ENCODE measurements around the gene CD33. TPM values are rescaled to one million over a fixed set of nuclear protein-coding genes. Genes with fewer than 3 reads are reported as not detected.
"Not testable (repeated sequence)": the region's sequence is repeated elsewhere in the genome, so short reads cannot be mapped to it uniquely, and the experiment has no call there.

Gene CD33
- total RNA-seq, 2 donors from 2014 or later = 1.9 to 2.5 TPM

DNA sequence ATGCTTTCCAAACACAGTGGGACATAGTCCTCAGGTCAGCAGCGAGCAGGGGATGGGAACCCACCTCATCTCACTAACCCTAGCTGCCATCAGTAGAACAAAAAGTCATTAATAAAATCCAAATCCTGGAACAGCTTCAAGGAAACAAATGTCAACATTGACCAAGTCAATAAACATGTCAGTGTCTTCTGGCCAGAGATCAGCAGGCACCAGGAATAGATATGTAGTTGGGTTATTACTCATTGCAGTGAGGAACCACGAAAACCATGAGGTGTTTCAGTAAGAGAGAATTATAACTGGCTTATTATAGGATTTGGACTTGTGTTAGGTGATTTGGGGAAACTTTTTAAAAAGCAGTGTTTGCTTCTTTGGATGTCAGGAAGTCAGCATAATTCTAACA lies 17.1 kb upstream of the CD33 start:
- no peak overlapping the region for H3K4me3 ChIP-seq
- WGBS = 32% methylated on average over 2 of the region's 2 CpGs
- intact Hi-C loops (cut with DNase I) = no loop called here
- DNase-seq (ENCODE audit: low spot score) = peak; percentile 49
- no peak overlapping the region for H3K27ac ChIP-seq
- TF ChIP-seq POLR2A (IDR thresholded peaks at IDR 0.05) = no peak
- TF ChIP-seq POLR2AphosphoS5 (IDR thresholded peaks at IDR 0.05) = peak; percentile 83
- H3K4me1 ChIP-seq (replicated peaks) = no peaks in the 10 kb centered on the region
- H3K36me3 ChIP-seq = no peaks in the 10 kb centered on the region
- H3K27me3 ChIP-seq (replicated peaks; ENCODE audit: insufficient read depth) = no peaks in the 10 kb centered on the region
- H3K9me3 ChIP-seq = no peaks in the 10 kb centered on the region

DNA sequence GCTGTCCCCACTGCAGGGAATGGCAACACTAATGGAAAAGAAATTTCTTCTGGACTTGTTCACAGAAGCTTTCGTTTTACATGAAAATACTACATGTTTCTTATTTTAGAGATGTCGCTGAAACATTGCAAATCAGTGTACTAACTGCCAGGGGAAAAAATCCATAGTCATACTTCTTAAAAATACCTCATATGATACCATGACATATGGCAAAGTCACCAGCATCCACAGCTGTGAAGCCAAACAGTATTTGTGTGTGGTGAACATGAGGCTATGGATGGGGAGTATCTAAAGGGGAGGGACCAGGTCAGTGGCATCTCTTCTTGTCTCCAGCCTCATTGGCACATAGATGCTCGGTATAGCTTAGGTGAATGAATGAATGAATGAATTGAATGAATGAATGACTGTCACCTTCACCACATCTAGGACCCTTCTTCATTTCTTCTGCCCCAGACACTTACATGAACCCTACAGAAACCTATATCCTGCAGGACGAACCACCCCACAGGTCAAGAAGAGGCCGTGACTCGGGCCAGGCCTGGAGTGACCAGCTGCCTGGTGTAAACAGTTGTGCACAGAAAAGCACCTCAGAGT lies 14.6 kb upstream of the CD33 start:
- no peak overlapping the region for H3K27ac ChIP-seq
- H3K9me3 ChIP-seq = no peaks in the 10 kb centered on the region
- 89% methylated on average over 6 of the region's 6 CpGs for WGBS
- no peaks in the 10 kb centered on the region for H3K36me3 ChIP-seq
- TF ChIP-seq POLR2A (IDR thresholded peaks at IDR 0.05) (no peak), POLR2AphosphoS5 (IDR thresholded peaks at IDR 0.05) (no peak)
- TF ChIP-seq, protein P1, sequence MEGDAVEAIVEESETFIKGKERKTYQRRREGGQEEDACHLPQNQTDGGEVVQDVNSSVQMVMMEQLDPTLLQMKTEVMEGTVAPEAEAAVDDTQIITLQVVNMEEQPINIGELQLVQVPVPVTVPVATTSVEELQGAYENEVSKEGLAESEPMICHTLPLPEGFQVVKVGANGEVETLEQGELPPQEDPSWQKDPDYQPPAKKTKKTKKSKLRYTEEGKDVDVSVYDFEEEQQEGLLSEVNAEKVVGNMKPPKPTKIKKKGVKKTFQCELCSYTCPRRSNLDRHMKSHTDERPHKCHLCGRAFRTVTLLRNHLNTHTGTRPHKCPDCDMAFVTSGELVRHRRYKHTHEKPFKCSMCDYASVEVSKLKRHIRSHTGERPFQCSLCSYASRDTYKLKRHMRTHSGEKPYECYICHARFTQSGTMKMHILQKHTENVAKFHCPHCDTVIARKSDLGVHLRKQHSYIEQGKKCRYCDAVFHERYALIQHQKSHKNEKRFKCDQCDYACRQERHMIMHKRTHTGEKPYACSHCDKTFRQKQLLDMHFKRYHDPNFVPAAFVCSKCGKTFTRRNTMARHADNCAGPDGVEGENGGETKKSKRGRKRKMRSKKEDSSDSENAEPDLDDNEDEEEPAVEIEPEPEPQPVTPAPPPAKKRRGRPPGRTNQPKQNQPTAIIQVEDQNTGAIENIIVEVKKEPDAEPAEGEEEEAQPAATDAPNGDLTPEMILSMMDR (IDR thresholded peaks at IDR 0.05) = no peak
- H3K4me3 ChIP-seq = no peak overlapping the region
- no peaks in the 10 kb centered on the region for H3K4me1 ChIP-seq (replicated peaks)
- DNase-seq (ENCODE audit: low spot score) = no peak
- intact Hi-C loops (cut with DNase I) = no loop called here
- no peaks in the 10 kb centered on the region for H3K27me3 ChIP-seq (replicated peaks; ENCODE audit: insufficient read depth)

DNA sequence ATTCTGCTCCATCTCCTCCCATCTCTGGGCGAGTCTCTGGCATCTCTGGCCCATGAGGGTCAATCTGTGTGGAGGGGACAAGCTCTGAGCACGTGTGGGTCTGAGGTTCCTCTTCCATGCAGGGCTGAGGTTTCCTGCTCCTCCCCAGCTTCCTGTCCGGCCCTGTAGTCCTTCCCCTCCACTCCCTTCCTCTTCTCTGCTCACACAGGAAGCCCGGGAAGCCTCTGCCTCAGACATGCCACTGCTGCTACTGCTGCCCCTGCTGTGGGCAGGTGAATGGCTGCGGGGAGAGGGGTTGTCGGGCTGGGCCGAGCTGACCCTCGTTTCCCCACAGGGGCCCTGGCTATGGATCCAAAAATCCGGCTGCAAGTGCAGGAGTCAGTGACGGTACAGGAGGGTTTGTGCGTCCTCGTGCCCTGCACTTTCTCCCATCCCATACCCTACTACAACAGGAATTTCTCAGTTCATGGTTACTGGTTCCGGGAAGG lies 14.0 kb upstream of the CD33 start:
- H3K4me1 ChIP-seq (replicated peaks); H3K27ac ChIP-seq; H3K9me3 ChIP-seq; H3K36me3 ChIP-seq; DNase-seq (ENCODE audit: low spot score); H3K4me3 ChIP-seq; H3K27me3 ChIP-seq (replicated peaks; ENCODE audit: insufficient read depth); intact Hi-C loops (cut with DNase I): not testable (repeated sequence)
- 52% methylated on average over 13 of the region's 13 CpGs for whole genome bisulfite sequencing

DNA sequence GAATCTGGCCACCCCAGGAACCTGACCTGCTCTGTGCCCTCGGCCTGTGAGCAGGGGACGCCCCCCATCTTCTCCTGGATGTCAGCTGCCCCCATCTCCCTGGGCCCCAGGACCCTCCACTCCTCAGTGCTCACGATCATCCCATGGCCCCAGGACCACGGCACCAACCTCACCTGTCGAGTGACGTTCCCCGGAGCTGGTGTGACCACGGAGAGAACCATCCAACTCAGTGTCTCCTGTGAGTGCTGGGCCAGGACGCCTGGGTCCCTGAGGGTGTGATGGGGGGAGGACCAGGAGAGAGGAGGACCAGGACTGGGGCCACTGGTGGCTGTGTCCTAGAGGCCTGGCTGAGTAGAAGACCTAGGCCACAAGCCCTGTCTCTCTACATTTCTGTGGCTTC lies 13.0 kb upstream of the CD33 start:
- Histone ChIP-seq H3K27me3 (replicated peaks; ENCODE audit: insufficient read depth) (no peaks in the 10 kb centered on the region), H3K4me1 (replicated peaks) (no peaks in the 10 kb centered on the region), H3K4me3 (no peak overlapping the region), H3K9me3 (no peaks in the 10 kb centered on the region), H3K36me3 (no peaks in the 10 kb centered on the region), H3K27ac (no peak overlapping the region)
- intact Hi-C loops (cut with DNase I) = no loop called here
- no peak for DNase-seq (ENCODE audit: low spot score)
- TF ChIP-seq POLR2A (IDR thresholded peaks at IDR 0.05) = no peak
- TF ChIP-seq POLR2AphosphoS5 (IDR thresholded peaks at IDR 0.05) = no peak
- TF ChIP-seq, protein P1 (IDR thresholded peaks at IDR 0.05) = no peak
- 94% methylated on average over 8 of the region's 9 CpGs for WGBS

DNA sequence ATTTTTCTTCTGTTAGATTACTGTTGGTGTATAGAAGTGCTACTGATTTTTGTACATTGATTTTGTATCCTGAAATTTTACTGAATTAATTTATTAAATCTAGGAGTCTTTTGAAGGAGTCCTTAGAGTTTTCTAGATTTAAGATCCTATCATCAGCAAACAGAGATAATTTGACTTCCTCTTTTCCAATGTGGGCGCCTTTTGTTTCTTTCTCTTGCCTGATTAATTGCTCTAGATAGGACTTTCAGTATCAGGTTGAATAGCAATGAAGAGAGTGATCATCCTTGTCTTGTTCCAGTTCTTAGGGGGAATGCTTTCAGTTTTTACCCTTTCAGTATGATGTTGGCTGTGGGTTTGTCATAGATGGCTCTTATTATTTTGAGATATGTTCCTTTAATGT lies 5.6 kb upstream of the CD33 start:
- intact Hi-C loops (cut with DNase I) = no loop called here
- Histone ChIP-seq H3K4me1 (replicated peaks) (no peaks in the 10 kb centered on the region), H3K27ac (no peak overlapping the region), H3K27me3 (replicated peaks; ENCODE audit: insufficient read depth) (no peaks in the 10 kb centered on the region), H3K4me3 (no peak overlapping the region), H3K9me3 (no peaks in the 10 kb centered on the region), H3K36me3 (no peaks in the 10 kb centered on the region)
- no peak for DNase-seq (ENCODE audit: low spot score)
- TF ChIP-seq POLR2A (IDR thresholded peaks at IDR 0.05) = no peak
- TF ChIP-seq POLR2AphosphoS5 (IDR thresholded peaks at IDR 0.05) = no peak
- TF ChIP-seq, protein P1 (IDR thresholded peaks at IDR 0.05) = no peak
- 71% methylated on average over 1 of the region's 1 CpG for WGBS

DNA sequence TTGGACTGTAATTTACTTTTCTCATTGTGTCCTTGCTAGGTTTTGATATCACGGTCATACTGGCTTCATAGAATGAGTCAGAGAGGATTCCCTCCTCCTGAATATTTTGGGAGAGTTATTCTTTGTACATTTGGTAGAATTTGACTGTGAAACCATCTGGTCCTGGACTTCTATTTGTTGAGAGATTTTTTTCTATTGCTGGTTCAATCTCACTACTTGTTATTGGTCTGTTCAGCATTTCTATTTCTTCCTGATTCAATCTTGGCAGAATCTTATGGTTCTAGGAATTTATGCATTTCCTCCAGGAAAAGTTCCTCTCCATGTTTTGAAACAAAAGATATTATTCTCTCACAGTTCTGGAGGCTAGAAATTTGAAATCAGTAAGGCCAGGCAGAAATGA lies 4.9 kb upstream of the CD33 start:
- H3K4me3 ChIP-seq = no peak overlapping the region
- no peaks in the 10 kb centered on the region for H3K9me3 ChIP-seq
- intact Hi-C loops (cut with DNase I) = no loop called here
- no peaks in the 10 kb centered on the region for H3K4me1 ChIP-seq (replicated peaks)
- no peaks in the 10 kb centered on the region for H3K27me3 ChIP-seq (replicated peaks; ENCODE audit: insufficient read depth)
- 87% methylated on average over 1 of the region's 1 CpG for WGBS
- TF ChIP-seq POLR2AphosphoS5 (IDR thresholded peaks at IDR 0.05) (no peak), POLR2A (IDR thresholded peaks at IDR 0.05) (no peak)
- TF ChIP-seq, protein P1 (IDR thresholded peaks at IDR 0.05) = no peak
- no peaks in the 10 kb centered on the region for H3K36me3 ChIP-seq
- no peak overlapping the region for H3K27ac ChIP-seq
- no peak for DNase-seq (ENCODE audit: low spot score)

Measured in prostate gland (tissue), 2 donors.